Adrenal gland (tissue), 5 donors: Measurements from ENCODE around the gene DDX25.

Experiments used
- CTCF ChIP-seq, 6 experiments: fragments of 450-650 bp in 4 of 6; fragments of 200-600 bp in 2 of 6; sonication (generic) in 1 of 6; IDR thresholded peaks; 1 replicate in 5 of 6; 2 replicates in 1 of 6; pipeline versions ENCODE4 v1.5.1 to v1.8.0; 2016 to 2021; ENCODE audit warnings: antibody characterized with exemption in 6 of 6, mild to moderate bottlenecking in 2 of 6, moderate library complexity in 1 of 6
- POLR2A ChIP-seq, 2 donors: fragments of 450-650 bp; IDR thresholded peaks; one replicate each; pipeline ENCODE4 v1.6.1; 2017; ENCODE audit warnings: antibody characterized with exemption in 2 of 2, mild to moderate bottlenecking in 2 of 2, moderate library complexity in 1 of 2
- donor health status: DM: no; HTN: no; CAD: no.

- TF ChIP-seq POLR2A (IDR thresholded peaks at IDR 0.05) (no peak), CTCF (IDR thresholded peaks at IDR 0.05) (no peak)
These were observed 17.8 kb downstream of the DDX25 start for GRCh38 chr11:125922156-125922555.
